CD14-positive monocyte (primary cell): ENCODE measurements around the gene PRPF18. TPM values are rescaled to one million over a fixed set of nuclear protein-coding genes. Genes with fewer than 3 reads are reported as not detected.

Experiments used
- DNase-seq, 3 donors: peaks; one replicate each; pipeline ENCODE4 v3.0.0-alpha.2; 2011 to 2022
- H2AFZ ChIP-seq: 2 replicates; pipeline ENCODE4 v1.6.0; 2012; ENCODE audit warnings: mild to moderate bottlenecking, low read depth, low read length, inconsistent platforms; ENCODE audit not compliant: insufficient read depth, poor library complexity, severe bottlenecking
- H3K27ac ChIP-seq, 2 donors: 1 replicate in 1 of 2; 2 replicates in 1 of 2; pipeline ENCODE4 v1.5.1; 2012 to 2013; ENCODE audit warnings: low read length in 2 of 2, control low read depth in 1 of 2, inconsistent platforms in 1 of 2, low read depth in 1 of 2, mild to moderate bottlenecking in 1 of 2
- H3K27me3 ChIP-seq, 2 donors: one replicate each; pipeline versions ENCODE4 v1.6.0 to v1.6.1; 2011 to 2013; ENCODE audit warnings: low read length in 2 of 2; ENCODE audit not compliant: control insufficient read depth in 2 of 2, insufficient read depth in 2 of 2
- H3K36me3 ChIP-seq, 2 donors: replicated peaks in 1 of 2; 1 replicate in 1 of 2; 2 replicates in 1 of 2; pipeline versions ENCODE4 v1.5.1 to v1.6.1; 2012 to 2013; ENCODE audit warnings: low read length in 2 of 2, control low read depth in 1 of 2, inconsistent platforms in 1 of 2, mild to moderate bottlenecking in 1 of 2; ENCODE audit not compliant: insufficient read depth in 2 of 2, control insufficient read depth in 1 of 2
- H3K4me1 ChIP-seq, 2 donors: 1 replicate in 1 of 2; 2 replicates in 1 of 2; pipeline versions ENCODE4 v1.5.1 to v1.6.1; 2012 to 2013; ENCODE audit warnings: low read length in 2 of 2, control low read depth in 1 of 2, inconsistent platforms in 1 of 2, mild to moderate bottlenecking in 1 of 2, moderate library complexity in 1 of 2; ENCODE audit not compliant: insufficient read depth in 2 of 2, control insufficient read depth in 1 of 2
- H3K4me2 ChIP-seq: replicated peaks from 2 replicates; pipeline ENCODE3; 2012; ENCODE audit warnings: low read length, moderate library complexity, mild to moderate bottlenecking; ENCODE audit not compliant: poor library complexity, severe bottlenecking; ENCODE audit errors: extremely low read depth
- H3K4me3 ChIP-seq, 3 experiments: fragments of 200-600 bp in 1 of 3; sonication (generic) in 1 of 3; replicated peaks in 1 of 3; 1 replicate in 2 of 3; 2 replicates in 1 of 3; pipeline ENCODE4 v1.5.1; 2011 to 2013; ENCODE audit warnings: low read length in 3 of 3, mild to moderate bottlenecking in 3 of 3, control low read depth in 2 of 3, low read depth in 2 of 3, inconsistent platforms in 1 of 3, moderate library complexity in 1 of 3
- H3K79me2 ChIP-seq: 2 replicates; pipeline ENCODE4 v1.6.0; 2012; ENCODE audit warnings: mild to moderate bottlenecking, control low read depth, inconsistent platforms, low read length, moderate library complexity; ENCODE audit not compliant: insufficient read depth
- H3K9ac ChIP-seq: 2 replicates; pipeline ENCODE4 v1.6.0; 2017; ENCODE audit warnings: low read length, mild to moderate bottlenecking; ENCODE audit not compliant: insufficient read depth, poor library complexity, severe bottlenecking
- H3K9me3 ChIP-seq, 2 donors: replicated peaks in 1 of 2; 1 replicate in 1 of 2; 2 replicates in 1 of 2; pipeline versions ENCODE4 v1.5.1 to v1.6.1; 2012 to 2013; ENCODE audit warnings: low read length in 2 of 2, control low read depth in 1 of 2; ENCODE audit not compliant: control insufficient read depth in 1 of 2, insufficient read depth in 1 of 2
- H4K20me1 ChIP-seq: 2 replicates; pipeline ENCODE4 v1.6.0; 2012; ENCODE audit warnings: mild to moderate bottlenecking, low read length, control low read depth, moderate library complexity; ENCODE audit not compliant: insufficient read depth
- H3K27ac Mint-ChIP-seq, 7 donors: one replicate each; pipeline ENCODE4 v1.8.0; 2020; ENCODE audit warnings: mild to moderate bottlenecking in 7 of 7, mixed read lengths in 7 of 7, moderate library complexity in 6 of 7, inconsistent platforms in 2 of 7
- H3K27me3 Mint-ChIP-seq, 3 donors: one replicate each; pipeline ENCODE4 v1.8.0; 2021 to 2022; ENCODE audit warnings: low read depth in 3 of 3, mild to moderate bottlenecking in 3 of 3, mixed read lengths in 3 of 3, moderate library complexity in 3 of 3, inconsistent platforms in 1 of 3
- H3K36me3 Mint-ChIP-seq, 2 donors: one replicate each; pipeline ENCODE4 v1.8.0; 2020; ENCODE audit warnings: mixed read lengths in 2 of 2, inconsistent platforms in 1 of 2, mild to moderate bottlenecking in 1 of 2
- H3K4me1 Mint-ChIP-seq: one replicate; pipeline ENCODE4 v1.8.0; 2020; ENCODE audit warnings: mild to moderate bottlenecking, mixed read lengths
- H3K4me3 Mint-ChIP-seq, 2 donors: one replicate each; pipeline ENCODE4 v1.8.0; 2020; ENCODE audit warnings: mild to moderate bottlenecking in 2 of 2, mixed read lengths in 2 of 2, moderate library complexity in 1 of 2
- H3K9me3 Mint-ChIP-seq, 7 donors: one replicate each; pipeline ENCODE4 v1.8.0; 2020 to 2022; ENCODE audit warnings: mixed read lengths in 7 of 7, mild to moderate bottlenecking in 6 of 7, moderate library complexity in 6 of 7, inconsistent platforms in 2 of 7
- CTCF ChIP-seq: fragments of 200-600 bp; IDR thresholded peaks from one replicate; pipeline ENCODE4 v1.8.0; 2022; ENCODE audit warnings: antibody characterized with exemption, mild to moderate bottlenecking
- WGBS: methylation state at CpG from one replicate; pipeline ENCODE4 v1.1.5; 2013; ENCODE audit warnings: missing lambda C conversion rate; ENCODE audit not compliant: insufficient coverage; 5-methylcytosine and 5-hydroxymethylcytosine counted together
- intact Hi-C, 2 donors: fragments of 100-400 bp; cut with micrococcal nuclease; formaldehyde crosslinking; loops; one replicate each; pipeline versions ENCODE4 v1.15.0 to v1.15.1; 2023
- polyA plus RNA-seq, 3 donors: library from polyadenylated mRNA; depleted of rRNA in 1 of 3; unstranded in 2 of 3; stranded (reverse) in 1 of 3; fragments of 300-500 nt in 2 of 3; fragments of >200 nt in 1 of 3; fragmentation: Illumina TruSeq in 2 of 3; gene quantifications; 1 replicate in 2 of 3; 2 replicates in 1 of 3; pipeline ENCODE4 v1.2.3, GENCODE V29; 2012 to 2021

The PRPF18 gene
- polyA plus RNA-seq, 3 donors, result 13.8 to 31.4 (median 26.8) TPM

DNA sequence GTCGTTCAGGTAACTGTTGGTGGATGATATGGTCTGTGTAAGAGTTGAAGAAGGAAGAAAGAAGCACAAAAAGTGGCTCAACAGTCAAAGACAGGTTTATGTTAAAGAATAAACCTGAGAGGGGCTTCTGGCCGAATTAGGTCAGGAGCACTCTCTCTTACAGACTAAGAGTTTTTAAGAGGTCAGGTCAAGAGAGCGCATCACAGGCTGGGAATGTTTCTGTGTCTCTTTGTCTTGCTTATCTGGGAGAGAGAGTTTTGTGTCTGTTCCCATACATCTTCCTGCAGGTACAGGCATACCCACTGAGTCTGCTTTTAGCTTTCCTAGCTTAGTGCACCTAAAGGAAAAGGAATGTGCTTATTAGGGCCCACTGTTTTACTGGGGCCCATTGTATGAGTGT lies 22.2 kb upstream of the PRPF18 start:
- H3K27ac Mint-ChIP-seq, result no peak overlapping the region
- H3K4me1 Mint-ChIP-seq, result peaks cover 20% of the 10 kb centered on the region
- H3K9me3 Mint-ChIP-seq, result peaks cover 0 to 15% (median 5%) of the 10 kb centered on the region in 7 donors
- H3K27me3 ChIP-seq, result no peaks in the 10 kb centered on the region
- H3K36me3 ChIP-seq, result no peaks in the 10 kb centered on the region
- H4K20me1 ChIP-seq, result no peaks in the 10 kb centered on the region
- H2AFZ ChIP-seq, result no peak overlapping the region
- H3K9me3 ChIP-seq, result no peaks in the 10 kb centered on the region
- H3K4me3 ChIP-seq, result no peak overlapping the region
- 93% methylated on average over 1 of the region's 3 CpGs for WGBS
- DNase-seq, result no peak
- no peak overlapping the region for H3K27ac ChIP-seq
- H3K4me2 ChIP-seq, result no peak overlapping the region
- peaks cover 0 to 2% (median 2%) of the 10 kb centered on the region in 3 donors for H3K27me3 Mint-ChIP-seq
- H3K79me2 ChIP-seq, result no peaks in the 10 kb centered on the region
- H3K9ac ChIP-seq, result no peak overlapping the region
- H3K4me3 Mint-ChIP-seq, result no peak overlapping the region
- peaks cover 0 to 2% of the 10 kb centered on the region in 2 donors for H3K36me3 Mint-ChIP-seq
- TF ChIP-seq CTCF, result no peak
- H3K4me1 ChIP-seq, result peaks cover 18 to 20% of the 10 kb centered on the region in 2 donors
- intact Hi-C loops, result no loop called here

DNA sequence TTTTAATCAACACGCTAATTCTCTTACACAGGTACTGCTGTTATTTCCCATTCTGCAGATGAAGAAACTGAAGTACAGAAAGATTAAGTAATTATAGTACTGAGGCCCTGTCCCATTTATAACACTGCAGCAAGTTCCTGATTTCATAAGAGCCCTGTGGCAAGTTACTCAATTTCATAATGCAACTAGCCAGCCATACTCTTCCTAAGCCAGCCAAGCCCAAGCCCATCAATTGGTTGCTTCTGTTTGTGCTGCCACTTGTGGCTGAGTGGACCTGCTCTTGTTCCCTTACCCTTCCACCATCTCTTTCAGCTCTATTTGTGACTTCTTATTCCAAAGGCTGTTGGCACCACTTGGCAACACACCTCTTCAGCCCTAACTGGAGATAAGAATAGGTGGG lies 19.7 kb upstream of the PRPF18 start:
- Mint-ChIP-seq H3K4me1 (peaks cover 22% of the 10 kb centered on the region), H3K27me3 (peaks cover 0 to 2% (median 1%) of the 10 kb centered on the region in 3 donors), H3K9me3 (peaks cover 0 to 15% (median 5%) of the 10 kb centered on the region in 7 donors), H3K4me3 (no peak overlapping the region), H3K36me3 (peaks cover 0 to 2% of the 10 kb centered on the region in 2 donors), H3K27ac (peak overlapping the region; percentile 82 to 98 (median 96))
- H3K27me3 ChIP-seq, result no peaks in the 10 kb centered on the region
- DNase-seq, result peak; percentile 73 to 91 (median 84)
- no peaks in the 10 kb centered on the region for H3K79me2 ChIP-seq
- H3K9me3 ChIP-seq, result no peaks in the 10 kb centered on the region
- H4K20me1 ChIP-seq, result no peaks in the 10 kb centered on the region
- H3K4me3 ChIP-seq, result peak overlapping the region in 1 of 3 experiments; percentile 35
- intact Hi-C loops, result no loop called here
- peak overlapping the region; percentile 25 to 78 for H3K27ac ChIP-seq
- no CpG with 5 or more reads among the region's 1 CpG for WGBS
- no peak overlapping the region for H3K9ac ChIP-seq
- H3K4me2 ChIP-seq, result peak overlapping the region; percentile 44
- H2AFZ ChIP-seq, result no peak overlapping the region
- no peaks in the 10 kb centered on the region for H3K36me3 ChIP-seq
- no peak for TF ChIP-seq CTCF
- H3K4me1 ChIP-seq, result peaks cover 23 to 28% of the 10 kb centered on the region in 2 donors
